WTC11 (cell line): ENCODE results near the gene NOX3.

Source experiments
- CTCF ChIP-seq: fragments of 200-600 bp; IDR thresholded peaks from 2 replicates; pipeline ENCODE4 v1.8.0; 2022; ENCODE audit warnings: antibody characterized with exemption
- KAT7 ChIP-seq: sonication (generic); formaldehyde crosslinking; IDR thresholded peaks from 2 replicates; pipeline ENCODE4 v1.8.1; 2023; ENCODE audit warnings: missing genetic modification reagents, mild to moderate bottlenecking, borderline replicate concordance
- NR2C2 ChIP-seq: sonication (generic); formaldehyde crosslinking; IDR thresholded peaks from 2 replicates; pipeline ENCODE4 v1.8.0; 2022; ENCODE audit warnings: mild to moderate bottlenecking, missing genetic modification reagents
- TF ChIP-seq, protein P1 (sequence below): sonication (generic); formaldehyde crosslinking; IDR thresholded peaks from 2 replicates; pipeline ENCODE4 v1.8.1; 2022; ENCODE audit warnings: mild to moderate bottlenecking, missing genetic modification reagents, moderate library complexity, borderline replicate concordance

DNA sequence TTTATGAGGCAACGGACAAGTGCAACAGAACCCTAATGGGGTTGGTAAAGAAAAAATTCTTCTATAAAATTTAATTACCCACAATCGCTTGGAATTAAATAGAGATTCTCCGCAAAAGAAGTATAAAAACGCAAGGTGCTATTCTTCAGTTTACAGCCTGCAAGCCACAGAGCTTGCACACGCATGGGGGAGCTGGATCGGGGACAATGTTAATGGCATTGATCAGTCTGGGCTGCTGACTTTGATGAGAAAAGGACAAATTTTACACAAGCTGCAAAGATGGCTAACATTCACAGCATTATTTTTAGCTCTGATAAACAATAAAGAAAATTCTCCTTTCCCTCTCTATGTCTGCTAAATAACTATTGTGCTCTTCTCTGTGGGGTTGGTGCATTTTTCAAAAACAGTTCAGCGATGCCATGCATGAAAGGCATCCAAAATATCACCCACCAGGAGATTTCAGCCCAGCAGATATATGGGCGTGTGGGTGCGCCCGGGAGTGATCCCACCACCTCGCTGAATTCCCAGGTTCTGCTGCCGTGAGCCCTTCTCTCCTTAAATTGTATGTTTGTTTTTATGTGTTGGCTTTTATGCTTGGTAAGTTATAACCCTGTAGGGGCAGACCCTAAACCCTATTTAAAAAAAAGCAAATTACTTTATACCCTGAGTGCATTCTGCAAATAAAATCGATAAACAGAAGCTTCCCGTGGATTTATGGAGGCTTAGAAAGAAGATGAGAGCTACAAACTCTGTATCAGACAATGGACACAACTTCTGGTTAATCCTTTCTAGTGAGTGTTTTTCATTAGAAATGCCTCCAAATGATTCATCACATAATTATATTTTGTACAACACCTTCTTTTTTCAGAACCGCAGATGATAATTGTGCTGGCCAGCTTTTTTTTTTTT lies 55.6 kb downstream of the NOX3 start:
- TF ChIP-seq KAT7 (no peak), NR2C2 (CRISPR knock-in tag) (no peak), CTCF (no peak)
- TF ChIP-seq, protein P1, sequence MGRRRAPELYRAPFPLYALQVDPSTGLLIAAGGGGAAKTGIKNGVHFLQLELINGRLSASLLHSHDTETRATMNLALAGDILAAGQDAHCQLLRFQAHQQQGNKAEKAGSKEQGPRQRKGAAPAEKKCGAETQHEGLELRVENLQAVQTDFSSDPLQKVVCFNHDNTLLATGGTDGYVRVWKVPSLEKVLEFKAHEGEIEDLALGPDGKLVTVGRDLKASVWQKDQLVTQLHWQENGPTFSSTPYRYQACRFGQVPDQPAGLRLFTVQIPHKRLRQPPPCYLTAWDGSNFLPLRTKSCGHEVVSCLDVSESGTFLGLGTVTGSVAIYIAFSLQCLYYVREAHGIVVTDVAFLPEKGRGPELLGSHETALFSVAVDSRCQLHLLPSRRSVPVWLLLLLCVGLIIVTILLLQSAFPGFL (CRISPR knock-in tag): no peak
